ENCODE data around the gene INPP5A.

DNA sequence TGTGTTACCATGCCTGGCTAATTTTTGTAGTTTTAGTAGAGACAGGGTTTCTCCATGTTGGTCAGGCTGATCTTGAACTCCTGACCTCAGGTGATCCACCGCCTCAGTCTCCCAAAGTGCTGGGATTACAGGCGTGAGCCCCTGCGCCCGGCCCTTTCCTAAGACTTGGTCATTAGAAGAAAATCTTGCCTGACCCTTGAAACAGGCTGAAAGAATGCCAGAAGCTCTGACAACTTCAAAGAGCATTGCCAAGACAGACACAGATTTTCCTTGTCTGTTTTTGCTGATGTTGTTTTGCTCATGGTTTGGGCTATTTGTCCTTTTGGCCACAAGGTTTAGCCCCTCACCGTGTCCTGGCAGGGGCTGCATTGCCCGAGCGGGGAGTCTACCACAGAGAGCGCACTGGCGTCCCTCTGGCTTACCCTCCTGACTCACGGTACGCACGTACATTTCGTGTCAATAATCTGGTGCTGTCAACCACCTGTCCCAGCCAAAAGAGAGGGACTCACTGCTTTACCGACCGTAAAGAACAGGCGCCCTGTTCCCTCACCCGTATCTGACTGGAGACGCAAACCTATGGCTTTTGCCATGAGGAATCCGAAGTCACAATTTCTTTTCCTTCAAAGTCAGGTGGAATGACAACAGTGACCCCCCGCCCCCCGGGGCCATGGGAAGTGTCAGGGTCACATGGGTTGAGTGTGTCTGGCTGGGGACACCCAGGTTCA lies 10.1 kb upstream of the INPP5A start:
- TF ChIP-seq, protein P1, sequence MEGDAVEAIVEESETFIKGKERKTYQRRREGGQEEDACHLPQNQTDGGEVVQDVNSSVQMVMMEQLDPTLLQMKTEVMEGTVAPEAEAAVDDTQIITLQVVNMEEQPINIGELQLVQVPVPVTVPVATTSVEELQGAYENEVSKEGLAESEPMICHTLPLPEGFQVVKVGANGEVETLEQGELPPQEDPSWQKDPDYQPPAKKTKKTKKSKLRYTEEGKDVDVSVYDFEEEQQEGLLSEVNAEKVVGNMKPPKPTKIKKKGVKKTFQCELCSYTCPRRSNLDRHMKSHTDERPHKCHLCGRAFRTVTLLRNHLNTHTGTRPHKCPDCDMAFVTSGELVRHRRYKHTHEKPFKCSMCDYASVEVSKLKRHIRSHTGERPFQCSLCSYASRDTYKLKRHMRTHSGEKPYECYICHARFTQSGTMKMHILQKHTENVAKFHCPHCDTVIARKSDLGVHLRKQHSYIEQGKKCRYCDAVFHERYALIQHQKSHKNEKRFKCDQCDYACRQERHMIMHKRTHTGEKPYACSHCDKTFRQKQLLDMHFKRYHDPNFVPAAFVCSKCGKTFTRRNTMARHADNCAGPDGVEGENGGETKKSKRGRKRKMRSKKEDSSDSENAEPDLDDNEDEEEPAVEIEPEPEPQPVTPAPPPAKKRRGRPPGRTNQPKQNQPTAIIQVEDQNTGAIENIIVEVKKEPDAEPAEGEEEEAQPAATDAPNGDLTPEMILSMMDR (IDR thresholded peaks at IDR 0.05) = no peak
- no peak for TF ChIP-seq POLR2A (IDR thresholded peaks at IDR 0.05)
